NOMO-1 (cell line): Measurements from ENCODE around the gene OR56A1.
A peak's percentile ranks its signal among the peaks of the same experiment; 100 is the strongest.
"Not testable (repeated sequence)": the region's sequence is repeated elsewhere in the genome, so short reads cannot be mapped to it uniquely, and the experiment has no call there.

Source experiments
- DNase-seq, 2 experiments: peaks; one replicate each; lab custom pipeline; 2025; ENCODE audit not compliant: unreplicated experiment in 2 of 2; lab: John Stamatoyannopoulos, UW

The OR56A1 gene

DNA sequence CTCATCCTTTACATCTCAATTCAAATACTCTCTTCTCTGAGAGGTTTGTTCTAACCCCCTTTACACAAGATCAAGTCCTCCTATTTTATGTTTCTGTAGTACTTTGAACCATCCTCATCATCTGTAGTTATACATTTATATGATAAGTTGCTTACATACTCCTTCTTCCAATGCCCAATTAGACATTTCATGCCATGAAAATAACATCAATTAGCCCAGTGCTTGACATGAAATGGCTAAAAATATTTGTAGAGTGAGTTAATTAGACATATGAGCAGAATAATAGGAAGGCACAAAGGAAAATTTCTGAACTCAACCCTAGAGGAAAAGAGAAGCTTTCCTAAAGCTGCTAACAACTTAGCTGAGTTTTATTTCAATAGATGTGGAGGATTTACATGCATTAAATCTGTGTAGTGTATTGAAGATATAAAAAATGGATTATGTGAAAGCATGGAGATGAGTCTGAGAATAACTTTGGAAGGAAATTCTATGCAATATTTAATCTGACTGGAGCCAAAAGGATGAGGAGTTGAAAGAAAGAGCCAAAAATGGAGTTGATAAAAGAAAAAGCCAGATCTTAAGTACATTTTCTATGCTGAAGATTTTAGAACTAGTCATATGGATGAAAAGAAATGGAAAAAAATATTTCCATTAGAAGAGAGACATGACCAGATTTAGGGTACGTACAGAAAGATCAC lies at the start of gene OR56A1:
TSS of gene OR56A1 (minus strand) at position 51 of the 698 bp plus-strand sequence. CDS start 3,066 bp downstream, outside the sequence.
- DNase-seq, result no peak

- no peak for DNase-seq
These were observed 48.9 kb upstream of the OR56A1 start for GRCh38 chr11:6079463-6079862.

- no peak for DNase-seq
These were observed 47.2 kb upstream of the OR56A1 start for GRCh38 chr11:6077723-6078122.

DNA sequence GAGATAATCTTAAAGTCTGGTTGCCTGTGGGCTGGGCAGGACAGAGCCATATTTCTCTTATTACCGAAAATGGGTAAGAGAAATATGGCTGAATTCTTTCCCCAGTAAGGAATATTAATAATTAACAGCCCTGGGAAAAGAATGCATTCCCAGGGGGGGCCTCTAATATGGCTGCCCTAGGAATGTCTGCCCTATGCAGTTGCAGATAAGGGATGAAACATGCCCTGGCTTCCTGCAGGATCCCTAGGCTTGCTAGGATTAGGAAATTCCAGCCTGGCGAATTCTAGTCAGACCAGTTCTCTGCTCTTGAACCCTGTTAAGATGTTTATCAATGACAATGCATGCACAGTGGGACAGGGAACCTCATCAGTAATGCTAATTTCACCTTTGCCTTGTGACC lies 45.9 kb upstream of the OR56A1 start:
- DNase-seq, result not testable (repeated sequence)

DNA sequence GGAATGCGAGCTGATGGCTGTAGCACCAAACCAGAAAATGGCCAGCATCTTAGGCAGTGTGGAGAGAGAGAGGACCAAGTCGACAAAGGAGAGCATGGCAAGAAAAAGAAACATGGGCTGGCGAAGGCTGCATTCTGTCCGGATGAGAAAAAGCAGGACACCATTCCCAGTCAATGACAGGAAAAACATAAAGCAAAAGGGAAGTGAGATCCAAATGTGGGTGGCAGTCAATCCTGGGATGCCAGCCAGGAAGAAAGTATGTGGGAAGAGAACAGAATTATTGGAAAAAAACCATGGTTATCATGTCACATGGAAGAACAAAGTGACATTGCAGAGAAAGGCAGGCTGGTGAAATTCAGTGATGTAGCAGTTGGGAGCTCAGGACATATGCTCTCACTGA lies 36.9 kb upstream of the OR56A1 start:
- no peak for DNase-seq

DNA sequence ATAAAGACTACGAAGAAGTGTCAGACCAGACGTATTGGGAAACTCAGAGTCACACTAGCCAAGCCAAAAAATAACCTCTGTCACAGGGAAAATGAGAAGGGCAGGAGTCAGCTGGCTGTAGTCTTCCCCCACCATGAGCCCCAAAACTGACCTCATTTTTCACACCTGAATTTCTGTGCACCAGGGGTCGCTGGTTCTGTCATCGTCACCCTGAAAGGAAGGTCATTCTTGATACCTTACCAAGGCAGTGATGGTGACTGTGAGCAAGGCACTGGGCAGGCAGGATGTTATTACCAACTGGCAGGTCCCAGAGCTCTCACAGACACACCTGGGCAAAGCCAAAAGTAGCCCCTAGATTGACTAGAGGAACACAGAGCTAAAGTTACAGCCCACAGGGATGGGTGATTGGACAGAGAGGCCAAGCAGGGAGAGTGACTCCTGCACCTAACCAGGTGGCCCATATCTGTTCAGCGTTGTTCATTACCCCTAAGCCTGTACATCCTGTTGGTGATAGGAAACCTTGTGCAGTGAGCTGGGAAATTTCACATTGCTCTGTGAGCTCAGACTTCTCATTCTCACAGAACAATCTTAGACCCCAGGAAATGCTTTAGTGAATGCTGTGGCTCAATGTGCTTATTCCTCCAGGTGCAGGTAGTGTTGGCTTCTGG lies 32.3 kb upstream of the OR56A1 start:
- DNase-seq, result no peak

DNA sequence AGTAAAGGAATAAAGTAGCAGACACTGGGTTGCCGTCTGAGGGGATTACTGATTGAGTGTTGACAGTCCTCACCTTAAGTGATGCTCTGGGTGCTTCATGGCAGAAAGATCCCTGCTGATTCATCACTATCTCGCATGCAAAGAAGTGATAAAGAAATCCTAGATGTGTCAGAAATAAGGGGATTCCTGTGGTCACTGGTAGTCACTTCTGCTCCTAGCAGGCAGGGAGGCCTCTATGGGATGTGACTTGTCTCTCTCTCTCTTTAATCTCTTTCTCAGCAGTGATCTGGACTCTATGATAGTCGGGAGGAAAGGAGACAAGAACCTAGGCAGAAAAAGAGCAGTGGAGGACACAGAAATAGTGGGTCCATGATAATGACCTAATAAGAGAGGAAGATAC lies 30.9 kb upstream of the OR56A1 start:
- DNase-seq, result no peak

DNA sequence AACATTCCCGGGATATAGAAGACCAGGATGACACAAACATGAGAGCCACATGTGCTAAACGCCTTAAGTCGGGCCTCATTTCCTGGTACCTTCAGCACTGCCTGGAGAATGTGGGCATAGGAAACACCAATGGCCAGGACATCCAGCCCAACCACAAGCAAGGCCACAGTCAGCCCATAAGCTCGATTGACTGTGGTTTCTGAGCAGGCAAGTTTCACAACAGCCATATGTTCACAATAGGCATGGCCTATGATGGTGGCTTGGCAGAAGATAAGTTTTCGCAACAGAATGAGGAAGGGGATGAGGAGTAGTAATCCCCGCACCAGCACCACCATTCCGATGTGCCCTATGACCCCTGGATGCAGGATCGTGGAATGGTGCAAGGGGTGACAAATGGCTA lies 26.9 kb upstream of the OR56A1 start:
- DNase-seq, result peak in 1 of 2 experiments; percentile 5

GRCh38 chr11:6055569-6055968 lies 25.0 kb upstream of the OR56A1 start:
- DNase-seq, result no peak

- no peak for DNase-seq
These were observed 21.8 kb upstream of the OR56A1 start for GRCh38 chr11:6052374-6052773.

GRCh38 chr11:6040874-6041273 lies 10.3 kb upstream of the OR56A1 start:
- DNase-seq, result no peak

- DNase-seq, result no peak
These were observed 3.1 kb downstream of the OR56A1 start for GRCh38 chr11:6027501-6027900.

DNA sequence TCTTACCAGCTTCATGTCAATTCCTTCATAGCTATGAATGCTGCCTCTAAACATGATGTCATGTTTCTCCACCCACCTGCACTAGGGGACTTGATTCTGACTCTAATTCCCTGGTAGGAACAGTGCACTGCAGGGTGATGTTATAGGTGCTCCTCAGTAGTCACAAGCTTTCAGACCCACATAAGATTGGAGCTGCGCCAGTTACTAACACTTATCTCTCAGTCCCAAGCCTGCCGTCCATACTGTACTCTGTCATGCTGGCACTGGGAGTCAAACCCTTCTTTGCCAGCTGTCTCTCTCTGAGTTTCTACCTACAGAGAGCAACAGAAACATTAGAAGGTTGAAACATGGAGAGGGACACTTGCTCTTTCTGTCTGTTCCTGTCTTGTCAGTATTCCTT lies 5.5 kb downstream of the OR56A1 start:
- DNase-seq, result no peak

GRCh38 chr11:6022956-6023355 lies 7.6 kb downstream of the OR56A1 start:
- DNase-seq, result peak; percentile 26 to 57

- DNase-seq, result no peak
These were observed 17.5 kb downstream of the OR56A1 start for GRCh38 chr11:6013042-6013441.

DNA sequence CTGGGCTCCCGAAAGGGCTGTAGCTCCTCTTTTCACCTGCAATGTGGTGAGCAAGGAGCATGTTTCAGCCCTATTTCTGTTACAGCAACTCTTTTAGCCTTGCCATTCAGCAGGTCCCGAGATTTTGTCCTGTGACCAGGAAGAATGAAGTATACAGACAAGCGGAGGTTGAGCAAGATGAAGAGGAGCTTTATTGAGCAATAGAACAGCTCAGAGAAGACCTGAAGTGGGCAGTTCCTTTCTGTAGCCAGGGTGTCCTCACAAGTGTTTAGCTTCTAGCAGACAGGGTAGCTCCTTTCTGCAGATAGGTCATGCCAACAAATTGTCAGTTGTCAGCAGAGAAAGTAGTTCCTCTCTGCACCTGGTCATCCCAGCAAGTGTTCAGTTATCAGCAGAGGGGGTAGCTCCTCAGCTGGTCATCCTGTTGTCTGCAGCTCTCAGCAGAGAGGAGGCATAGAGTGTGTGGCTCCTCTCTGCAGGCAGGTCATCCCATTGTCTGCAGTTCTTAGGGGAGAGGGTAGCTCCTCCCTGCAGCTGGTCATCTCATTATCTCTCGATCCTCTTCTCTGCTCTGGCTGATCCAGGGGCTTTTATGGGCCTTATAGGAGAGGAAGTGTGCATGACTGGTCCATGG lies 18.4 kb downstream of the OR56A1 start:
- peak; percentile 6 to 51 for DNase-seq

- DNase-seq, result no peak
These were observed 23.7 kb downstream of the OR56A1 start, which contains the start of gene OR56A4 for GRCh38 chr11:6006846-6007245. TSS of gene OR56A4 (minus strand) at chr11:6006946. CDS start at chr11:6002992, 3,954 bp downstream.

- no peak for DNase-seq
These were observed 24.2 kb downstream of the OR56A1 start for GRCh38 chr11:6006395-6006794.

DNA sequence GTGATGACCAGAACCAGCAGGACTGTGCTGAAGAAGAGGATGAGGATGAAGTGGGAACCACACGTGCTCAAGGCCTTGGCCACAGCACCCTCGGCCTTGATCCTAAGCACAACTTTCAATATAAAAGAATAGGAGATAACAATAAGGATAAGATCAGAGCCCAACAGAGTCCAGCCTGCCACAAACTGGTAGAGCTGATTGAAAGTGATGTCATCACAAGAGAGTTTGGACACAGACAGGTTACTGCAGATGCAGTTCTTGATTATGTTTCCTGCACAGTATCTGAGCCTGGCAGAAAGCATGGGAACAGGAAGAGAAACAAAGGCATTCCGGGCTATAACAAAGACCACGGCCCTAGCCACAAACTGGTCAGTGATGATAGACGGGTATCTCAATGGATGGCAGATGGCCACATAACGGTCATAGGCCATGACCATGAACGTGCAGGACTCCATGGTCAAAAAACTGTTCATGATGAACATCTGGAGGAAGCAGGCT lies 28.3 kb downstream of the OR56A1 start:
- DNase-seq, result no peak

- no peak for DNase-seq
These were observed 35.8 kb downstream of the OR56A1 start for GRCh38 chr11:5994791-5995190.

DNA sequence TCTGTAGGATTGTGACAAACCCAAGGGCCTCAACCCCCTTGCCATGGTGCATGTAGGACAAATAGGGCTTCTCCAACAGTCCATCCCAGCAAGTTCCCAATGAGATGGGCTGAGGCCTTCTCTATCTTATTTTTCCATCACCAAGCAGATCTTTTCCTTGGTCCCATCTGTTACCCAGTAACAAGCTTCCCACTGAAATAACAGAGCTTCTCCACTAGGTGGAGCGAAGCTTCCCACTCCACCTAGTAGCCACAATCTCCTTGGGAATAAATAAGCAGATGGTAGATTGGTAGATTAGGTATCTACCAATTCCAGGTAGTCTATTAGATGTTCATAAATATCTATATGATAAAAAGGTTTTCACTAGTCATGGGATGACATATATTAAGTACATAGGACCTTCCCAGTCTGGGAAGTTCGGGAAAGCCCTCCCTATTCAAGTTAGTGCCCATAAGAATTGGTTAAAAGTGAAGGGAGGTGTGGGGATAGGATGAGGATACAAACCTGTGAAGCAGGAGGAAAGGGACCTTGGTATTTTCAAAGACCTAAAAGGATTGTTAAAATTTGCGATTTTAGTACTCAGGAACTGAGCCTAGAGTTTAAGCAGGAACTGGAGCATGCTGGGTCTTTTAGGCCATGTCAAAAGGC lies 37.8 kb downstream of the OR56A1 start:
- no peak for DNase-seq
